RKO (cell line): ENCODE results near the gene RASSF3.
"Not testable (repeated sequence)": the region's sequence is repeated elsewhere in the genome, so short reads cannot be mapped to it uniquely, and the experiment has no call there.

Experiments used
- DNase-seq: peaks from one replicate; pipeline ENCODE4 v3.0.0-alpha.2; 2016; ENCODE audit warnings: low spot score

RASSF3 gene

GRCh38 chr12:64610079-64610659 lies at the start of gene RASSF3:
RASSF3 (plus strand) TSS chr12:64610495; CDS start chr12:64610633, 138 bp downstream.
- peak; percentile 75 for DNase-seq

- DNase-seq, result no peak
Observed at GRCh38 chr12:64561302-64562136, 48.8 kb upstream of the RASSF3 start.

GRCh38 chr12:64566122-64566521 lies 44.2 kb upstream of the RASSF3 start:
- no peak for DNase-seq

GRCh38 chr12:64566831-64567517 lies 43.3 kb upstream of the RASSF3 start:
- DNase-seq, result no peak

GRCh38 chr12:64567570-64567969 lies 42.7 kb upstream of the RASSF3 start:
- DNase-seq, result no peak

- DNase-seq, result no peak
Observed at GRCh38 chr12:64568298-64568697, 42.0 kb upstream of the RASSF3 start.

- DNase-seq, result no peak
Observed at GRCh38 chr12:64569923-64570691, 40.2 kb upstream of the RASSF3 start.

- no peak for DNase-seq
Observed at GRCh38 chr12:64571411-64571810, 38.9 kb upstream of the RASSF3 start.

GRCh38 chr12:64572241-64572640 lies 38.1 kb upstream of the RASSF3 start:
- DNase-seq, result no peak

GRCh38 chr12:64574837-64575236 lies 35.5 kb upstream of the RASSF3 start:
- DNase-seq, result no peak

GRCh38 chr12:64577046-64577445 lies 33.2 kb upstream of the RASSF3 start:
- DNase-seq, result no peak

- DNase-seq, result no peak
Observed at GRCh38 chr12:64578566-64578965, 31.7 kb upstream of the RASSF3 start.

- no peak for DNase-seq
Observed at GRCh38 chr12:64580681-64581080, 29.6 kb upstream of the RASSF3 start.

GRCh38 chr12:64582114-64582513 lies 28.2 kb upstream of the RASSF3 start:
- no peak for DNase-seq

- DNase-seq, result no peak
Observed at GRCh38 chr12:64582862-64583261, 27.4 kb upstream of the RASSF3 start.

GRCh38 chr12:64583395-64583770 lies 26.9 kb upstream of the RASSF3 start:
- DNase-seq, result not testable (repeated sequence)

- no peak for DNase-seq
Observed at GRCh38 chr12:64583771-64584421, 26.4 kb upstream of the RASSF3 start.

- DNase-seq, result no peak
Observed at GRCh38 chr12:64585104-64585503, 25.2 kb upstream of the RASSF3 start.

- no peak for DNase-seq
Observed at GRCh38 chr12:64587447-64587846, 22.8 kb upstream of the RASSF3 start.

GRCh38 chr12:64590183-64590582 lies 20.1 kb upstream of the RASSF3 start:
- DNase-seq, result no peak

- no peak for DNase-seq
Observed at GRCh38 chr12:64595863-64596793, 14.2 kb upstream of the RASSF3 start.
